ENCODE results near the gene CLIC3.

GRCh38 chr9:136962701-136963248 lies 33.6 kb downstream of the CLIC3 start:
- TF ChIP-seq CTCF (IDR thresholded peaks at IDR 0.05) (no peak), POLR2A (IDR thresholded peaks at IDR 0.05) (no peak)

All from Peyer's patch (tissue), 4 donors.